Right hindlimb (tissue), 1 donor: Measurements from ENCODE around the gene TOP3B.
A peak's percentile ranks its signal among the peaks of the same experiment; 100 is the strongest.
"Not testable (repeated sequence)": the region's sequence is repeated elsewhere in the genome, so short reads cannot be mapped to it uniquely, and the experiment has no call there.

Experiments
- DNase-seq: peaks from one replicate; pipeline ENCODE4 v3.0.0-alpha.2; 2018

Gene TOP3B

GRCh38 chr22:21921729-21922128 lies 60.9 kb downstream of the TOP3B start:
- no peak for DNase-seq

GRCh38 chr22:21921184-21921721 lies 61.3 kb downstream of the TOP3B start:
- DNase-seq = no peak

- DNase-seq = no peak
Observed at GRCh38 chr22:21920341-21921183, 62.0 kb downstream of the TOP3B start.

GRCh38 chr22:21919526-21920307 lies 62.9 kb downstream of the TOP3B start:
- DNase-seq = no peak

GRCh38 chr22:21918466-21919185 lies 64.0 kb downstream of the TOP3B start:
- no peak for DNase-seq

- no peak for DNase-seq
Observed at GRCh38 chr22:21917959-21918261, 64.7 kb downstream of the TOP3B start.

GRCh38 chr22:21917181-21917958 lies 65.2 kb downstream of the TOP3B start:
- peak; percentile 48 for DNase-seq

GRCh38 chr22:21916309-21916918 lies 66.2 kb downstream of the TOP3B start:
- DNase-seq = no peak

GRCh38 chr22:21915624-21916308 lies 66.8 kb downstream of the TOP3B start:
- DNase-seq = no peak

- not testable (repeated sequence) for DNase-seq
Observed at GRCh38 chr22:21914033-21914642, 68.4 kb downstream of the TOP3B start.

- not testable (repeated sequence) for DNase-seq
Observed at GRCh38 chr22:21910367-21910766, 72.2 kb downstream of the TOP3B start.

- DNase-seq = no peak
Observed at GRCh38 chr22:21909871-21910270, 72.7 kb downstream of the TOP3B start.

GRCh38 chr22:21907638-21908522 lies 74.7 kb downstream of the TOP3B start:
- no peak for DNase-seq
